WTC11 (cell line): ENCODE results near the gene PLEKHN1.

Experiments used
- CREB1 ChIP-seq: sonication (generic); formaldehyde crosslinking; IDR thresholded peaks from 2 replicates; pipeline ENCODE4 v1.8.0; 2023; ENCODE audit warnings: mild to moderate bottlenecking, missing genetic modification reagents
- ELF4 ChIP-seq: sonication (generic); formaldehyde crosslinking; IDR thresholded peaks from 2 replicates; pipeline ENCODE4 v1.8.1; 2022; ENCODE audit warnings: low read depth, mild to moderate bottlenecking, moderate library complexity, missing genetic modification reagents
- JUN ChIP-seq: sonication (generic); formaldehyde crosslinking; IDR thresholded peaks from 2 replicates; pipeline ENCODE4 v1.8.0; 2023; ENCODE audit warnings: mild to moderate bottlenecking, missing genetic modification reagents
- SMAD3 ChIP-seq: sonication (generic); formaldehyde crosslinking; IDR thresholded peaks from 2 replicates; pipeline ENCODE4 v1.8.0; 2022; ENCODE audit warnings: missing genetic modification reagents, mild to moderate bottlenecking, borderline replicate concordance
- ZBTB21 ChIP-seq: sonication (generic); formaldehyde crosslinking; IDR thresholded peaks from 2 replicates; pipeline ENCODE4 v1.8.1; 2023; ENCODE audit warnings: mild to moderate bottlenecking, missing genetic modification reagents, borderline replicate concordance
- TF ChIP-seq, protein P1 (sequence below): sonication (generic); formaldehyde crosslinking; IDR thresholded peaks from 2 replicates; pipeline ENCODE4 v1.8.1; 2023; ENCODE audit warnings: mild to moderate bottlenecking, missing genetic modification reagents, moderate library complexity
- TF ChIP-seq, protein P2 (sequence below): fragments of 200-600 bp; IDR thresholded peaks from 2 replicates; pipeline ENCODE4 v1.8.0; 2022; ENCODE audit warnings: antibody characterized with exemption
- TF ChIP-seq, protein P3 (sequence below): sonication (generic); formaldehyde crosslinking; IDR thresholded peaks from 2 replicates; pipeline ENCODE4 v1.8.0; 2022; ENCODE audit warnings: missing genetic modification reagents
- TF ChIP-seq, protein P4 (sequence below): sonication (generic); formaldehyde crosslinking; IDR thresholded peaks from 2 replicates; pipeline ENCODE4 v1.8.1; 2022; ENCODE audit warnings: low read depth, mild to moderate bottlenecking, moderate library complexity, missing genetic modification reagents, borderline replicate concordance
- TF ChIP-seq, protein P5 (sequence below): fragments of 250-450 bp; sonication (Bioruptor Pico); IDR thresholded peaks from 2 replicates; pipeline ENCODE4 v1.9.0; 2021; ENCODE audit warnings: mild to moderate bottlenecking, borderline replicate concordance

DNA sequence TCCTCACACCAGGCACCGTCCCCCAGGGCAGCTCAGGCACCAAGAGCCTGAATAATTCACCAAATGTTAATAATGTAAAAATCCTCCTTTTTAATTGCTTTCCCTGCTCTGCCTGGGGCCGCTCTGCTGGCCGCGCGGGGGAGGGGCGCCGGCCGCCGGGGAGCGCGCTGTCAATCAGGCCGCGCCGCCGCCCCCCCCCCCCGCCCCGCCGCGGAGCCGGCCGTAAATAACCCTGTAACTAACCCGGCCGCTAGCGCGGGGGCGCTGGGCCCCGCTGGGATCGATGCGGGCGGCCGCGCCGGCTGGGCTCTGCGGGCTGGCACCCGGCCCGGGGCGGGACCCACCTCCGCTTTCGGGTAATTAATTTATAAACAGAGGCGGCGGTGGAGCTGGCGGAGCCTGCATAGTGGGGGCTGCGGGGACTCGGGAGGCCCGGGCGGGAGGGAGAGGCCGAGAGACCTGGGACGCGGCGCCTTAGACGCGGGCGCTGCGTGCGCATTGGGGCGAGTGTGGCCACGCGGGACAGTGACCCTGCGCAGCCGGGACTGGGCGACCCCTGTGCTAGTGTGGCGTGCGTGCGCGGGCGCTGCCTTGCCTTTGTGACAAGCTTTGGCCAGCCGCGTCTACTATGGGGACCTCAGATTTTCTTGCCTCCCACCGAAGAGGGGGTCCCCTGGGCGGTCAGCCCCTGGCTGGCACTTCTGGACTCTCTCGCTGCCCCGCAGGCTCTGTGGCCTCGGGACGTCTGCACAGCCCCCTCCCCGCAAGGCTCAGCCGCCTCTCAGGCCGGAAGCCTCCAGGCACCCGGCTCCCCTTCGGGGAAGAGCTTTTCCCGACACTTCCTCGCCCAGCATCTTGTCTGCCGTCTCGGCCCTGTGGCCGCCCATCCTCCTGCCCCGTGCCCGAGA is 25.9 kb upstream of the PLEKHN1 start:
- TF ChIP-seq, protein P1, sequence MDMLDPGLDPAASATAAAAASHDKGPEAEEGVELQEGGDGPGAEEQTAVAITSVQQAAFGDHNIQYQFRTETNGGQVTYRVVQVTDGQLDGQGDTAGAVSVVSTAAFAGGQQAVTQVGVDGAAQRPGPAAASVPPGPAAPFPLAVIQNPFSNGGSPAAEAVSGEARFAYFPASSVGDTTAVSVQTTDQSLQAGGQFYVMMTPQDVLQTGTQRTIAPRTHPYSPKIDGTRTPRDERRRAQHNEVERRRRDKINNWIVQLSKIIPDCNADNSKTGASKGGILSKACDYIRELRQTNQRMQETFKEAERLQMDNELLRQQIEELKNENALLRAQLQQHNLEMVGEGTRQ, result no peak
- TF ChIP-seq, protein P2, sequence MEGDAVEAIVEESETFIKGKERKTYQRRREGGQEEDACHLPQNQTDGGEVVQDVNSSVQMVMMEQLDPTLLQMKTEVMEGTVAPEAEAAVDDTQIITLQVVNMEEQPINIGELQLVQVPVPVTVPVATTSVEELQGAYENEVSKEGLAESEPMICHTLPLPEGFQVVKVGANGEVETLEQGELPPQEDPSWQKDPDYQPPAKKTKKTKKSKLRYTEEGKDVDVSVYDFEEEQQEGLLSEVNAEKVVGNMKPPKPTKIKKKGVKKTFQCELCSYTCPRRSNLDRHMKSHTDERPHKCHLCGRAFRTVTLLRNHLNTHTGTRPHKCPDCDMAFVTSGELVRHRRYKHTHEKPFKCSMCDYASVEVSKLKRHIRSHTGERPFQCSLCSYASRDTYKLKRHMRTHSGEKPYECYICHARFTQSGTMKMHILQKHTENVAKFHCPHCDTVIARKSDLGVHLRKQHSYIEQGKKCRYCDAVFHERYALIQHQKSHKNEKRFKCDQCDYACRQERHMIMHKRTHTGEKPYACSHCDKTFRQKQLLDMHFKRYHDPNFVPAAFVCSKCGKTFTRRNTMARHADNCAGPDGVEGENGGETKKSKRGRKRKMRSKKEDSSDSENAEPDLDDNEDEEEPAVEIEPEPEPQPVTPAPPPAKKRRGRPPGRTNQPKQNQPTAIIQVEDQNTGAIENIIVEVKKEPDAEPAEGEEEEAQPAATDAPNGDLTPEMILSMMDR, result no peak
- TF ChIP-seq, protein P3, sequence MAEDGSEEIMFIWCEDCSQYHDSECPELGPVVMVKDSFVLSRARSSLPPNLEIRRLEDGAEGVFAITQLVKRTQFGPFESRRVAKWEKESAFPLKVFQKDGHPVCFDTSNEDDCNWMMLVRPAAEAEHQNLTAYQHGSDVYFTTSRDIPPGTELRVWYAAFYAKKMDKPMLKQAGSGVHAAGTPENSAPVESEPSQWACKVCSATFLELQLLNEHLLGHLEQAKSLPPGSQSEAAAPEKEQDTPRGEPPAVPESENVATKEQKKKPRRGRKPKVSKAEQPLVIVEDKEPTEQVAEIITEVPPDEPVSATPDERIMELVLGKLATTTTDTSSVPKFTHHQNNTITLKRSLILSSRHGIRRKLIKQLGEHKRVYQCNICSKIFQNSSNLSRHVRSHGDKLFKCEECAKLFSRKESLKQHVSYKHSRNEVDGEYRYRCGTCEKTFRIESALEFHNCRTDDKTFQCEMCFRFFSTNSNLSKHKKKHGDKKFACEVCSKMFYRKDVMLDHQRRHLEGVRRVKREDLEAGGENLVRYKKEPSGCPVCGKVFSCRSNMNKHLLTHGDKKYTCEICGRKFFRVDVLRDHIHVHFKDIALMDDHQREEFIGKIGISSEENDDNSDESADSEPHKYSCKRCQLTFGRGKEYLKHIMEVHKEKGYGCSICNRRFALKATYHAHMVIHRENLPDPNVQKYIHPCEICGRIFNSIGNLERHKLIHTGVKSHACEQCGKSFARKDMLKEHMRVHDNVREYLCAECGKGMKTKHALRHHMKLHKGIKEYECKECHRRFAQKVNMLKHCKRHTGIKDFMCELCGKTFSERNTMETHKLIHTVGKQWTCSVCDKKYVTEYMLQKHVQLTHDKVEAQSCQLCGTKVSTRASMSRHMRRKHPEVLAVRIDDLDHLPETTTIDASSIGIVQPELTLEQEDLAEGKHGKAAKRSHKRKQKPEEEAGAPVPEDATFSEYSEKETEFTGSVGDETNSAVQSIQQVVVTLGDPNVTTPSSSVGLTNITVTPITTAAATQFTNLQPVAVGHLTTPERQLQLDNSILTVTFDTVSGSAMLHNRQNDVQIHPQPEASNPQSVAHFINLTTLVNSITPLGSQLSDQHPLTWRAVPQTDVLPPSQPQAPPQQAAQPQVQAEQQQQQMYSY (CRISPR knock-in tag), result no peak
- TF ChIP-seq ELF4 (CRISPR knock-in tag) (no peak), SMAD3 (CRISPR knock-in tag) (no peak), ZBTB21 (CRISPR knock-in tag) (no peak), CREB1 (CRISPR knock-in tag) (no peak), JUN (CRISPR knock-in tag) (no peak)
- TF ChIP-seq, protein P4, sequence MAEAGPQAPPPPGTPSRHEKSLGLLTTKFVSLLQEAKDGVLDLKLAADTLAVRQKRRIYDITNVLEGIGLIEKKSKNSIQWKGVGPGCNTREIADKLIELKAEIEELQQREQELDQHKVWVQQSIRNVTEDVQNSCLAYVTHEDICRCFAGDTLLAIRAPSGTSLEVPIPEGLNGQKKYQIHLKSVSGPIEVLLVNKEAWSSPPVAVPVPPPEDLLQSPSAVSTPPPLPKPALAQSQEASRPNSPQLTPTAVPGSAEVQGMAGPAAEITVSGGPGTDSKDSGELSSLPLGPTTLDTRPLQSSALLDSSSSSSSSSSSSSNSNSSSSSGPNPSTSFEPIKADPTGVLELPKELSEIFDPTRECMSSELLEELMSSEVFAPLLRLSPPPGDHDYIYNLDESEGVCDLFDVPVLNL (CRISPR knock-in tag), result no peak
- TF ChIP-seq, protein P5, sequence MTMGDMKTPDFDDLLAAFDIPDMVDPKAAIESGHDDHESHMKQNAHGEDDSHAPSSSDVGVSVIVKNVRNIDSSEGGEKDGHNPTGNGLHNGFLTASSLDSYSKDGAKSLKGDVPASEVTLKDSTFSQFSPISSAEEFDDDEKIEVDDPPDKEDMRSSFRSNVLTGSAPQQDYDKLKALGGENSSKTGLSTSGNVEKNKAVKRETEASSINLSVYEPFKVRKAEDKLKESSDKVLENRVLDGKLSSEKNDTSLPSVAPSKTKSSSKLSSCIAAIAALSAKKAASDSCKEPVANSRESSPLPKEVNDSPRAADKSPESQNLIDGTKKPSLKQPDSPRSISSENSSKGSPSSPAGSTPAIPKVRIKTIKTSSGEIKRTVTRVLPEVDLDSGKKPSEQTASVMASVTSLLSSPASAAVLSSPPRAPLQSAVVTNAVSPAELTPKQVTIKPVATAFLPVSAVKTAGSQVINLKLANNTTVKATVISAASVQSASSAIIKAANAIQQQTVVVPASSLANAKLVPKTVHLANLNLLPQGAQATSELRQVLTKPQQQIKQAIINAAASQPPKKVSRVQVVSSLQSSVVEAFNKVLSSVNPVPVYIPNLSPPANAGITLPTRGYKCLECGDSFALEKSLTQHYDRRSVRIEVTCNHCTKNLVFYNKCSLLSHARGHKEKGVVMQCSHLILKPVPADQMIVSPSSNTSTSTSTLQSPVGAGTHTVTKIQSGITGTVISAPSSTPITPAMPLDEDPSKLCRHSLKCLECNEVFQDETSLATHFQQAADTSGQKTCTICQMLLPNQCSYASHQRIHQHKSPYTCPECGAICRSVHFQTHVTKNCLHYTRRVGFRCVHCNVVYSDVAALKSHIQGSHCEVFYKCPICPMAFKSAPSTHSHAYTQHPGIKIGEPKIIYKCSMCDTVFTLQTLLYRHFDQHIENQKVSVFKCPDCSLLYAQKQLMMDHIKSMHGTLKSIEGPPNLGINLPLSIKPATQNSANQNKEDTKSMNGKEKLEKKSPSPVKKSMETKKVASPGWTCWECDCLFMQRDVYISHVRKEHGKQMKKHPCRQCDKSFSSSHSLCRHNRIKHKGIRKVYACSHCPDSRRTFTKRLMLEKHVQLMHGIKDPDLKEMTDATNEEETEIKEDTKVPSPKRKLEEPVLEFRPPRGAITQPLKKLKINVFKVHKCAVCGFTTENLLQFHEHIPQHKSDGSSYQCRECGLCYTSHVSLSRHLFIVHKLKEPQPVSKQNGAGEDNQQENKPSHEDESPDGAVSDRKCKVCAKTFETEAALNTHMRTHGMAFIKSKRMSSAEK (CRISPR knock-in tag), result no peak
